Prostate gland (tissue), 2 donors: ENCODE data around the gene COX5A. TPM values are rescaled to one million over a fixed set of nuclear protein-coding genes. Genes with fewer than 3 reads are reported as not detected.

Experiments used
- DNase-seq: peaks from one replicate; pipeline ENCODE4 v3.0.0-alpha.2; 2019; ENCODE audit warnings: low spot score
- H3K27ac ChIP-seq, 2 donors: fragments of 200-600 bp; sonication (generic); 2 replicates each; pipeline ENCODE4 v1.5.1; 2017 to 2019
- H3K27me3 ChIP-seq: fragments of 200-600 bp; sonication (generic); replicated peaks from 2 replicates; pipeline ENCODE4 v1.5.1; 2019; ENCODE audit not compliant: insufficient read depth
- H3K36me3 ChIP-seq, 2 donors: fragments of 200-600 bp; sonication (generic); 1 replicate in 1 of 2; 2 replicates in 1 of 2; pipeline versions ENCODE4 v1.5.1 to v1.8.1; 2017 to 2019
- H3K4me1 ChIP-seq: fragments of 200-600 bp; sonication (generic); replicated peaks from 2 replicates; pipeline ENCODE4 v1.5.1; 2019
- H3K4me3 ChIP-seq, 2 donors: fragments of 200-600 bp; sonication (generic); 2 replicates each; pipeline ENCODE4 v1.5.1; 2017 to 2019
- H3K9me3 ChIP-seq: fragments of 200-600 bp; sonication (generic); 2 replicates; pipeline ENCODE4 v1.5.1; 2017
- POLR2A ChIP-seq: fragments of 450-650 bp; IDR thresholded peaks from one replicate; pipeline ENCODE4 v1.6.1; 2016; ENCODE audit warnings: antibody characterized with exemption, mild to moderate bottlenecking
- POLR2AphosphoS5 ChIP-seq: sonication (generic); formaldehyde crosslinking; IDR thresholded peaks from one replicate; pipeline ENCODE4 v1.6.1; 2017; ENCODE audit warnings: antibody characterized with exemption
- WGBS: methylation state at CpG from one replicate; pipeline ENCODE4 v1.1.5; 2018; 5-methylcytosine and 5-hydroxymethylcytosine counted together
- intact Hi-C: fragments of 100-400 bp; cut with DNase I; formaldehyde crosslinking; loops from one replicate; pipeline ENCODE4 v1.14.2; 2022
- total RNA-seq, 2 donors: library from RNA; depleted of rRNA; stranded (reverse); fragments of >200 nt; gene quantifications; one replicate each; pipeline ENCODE4 v1.1.0, GENCODE V29; 2016
- TF ChIP-seq, protein P1 (sequence below), 4 experiments: fragments of 200-600 bp in 2 of 4; fragments of 450-650 bp in 2 of 4; sonication (generic) in 2 of 4; IDR thresholded peaks; 1 replicate in 3 of 4; 2 replicates in 1 of 4; pipeline ENCODE4 v1.5.1; 2016 to 2019; ENCODE audit warnings: antibody characterized with exemption in 4 of 4, mild to moderate bottlenecking in 2 of 4, moderate library complexity in 2 of 4

The COX5A gene
- total RNA-seq, 2 donors from 2014 or later = 93.3 to 171 TPM

DNA sequence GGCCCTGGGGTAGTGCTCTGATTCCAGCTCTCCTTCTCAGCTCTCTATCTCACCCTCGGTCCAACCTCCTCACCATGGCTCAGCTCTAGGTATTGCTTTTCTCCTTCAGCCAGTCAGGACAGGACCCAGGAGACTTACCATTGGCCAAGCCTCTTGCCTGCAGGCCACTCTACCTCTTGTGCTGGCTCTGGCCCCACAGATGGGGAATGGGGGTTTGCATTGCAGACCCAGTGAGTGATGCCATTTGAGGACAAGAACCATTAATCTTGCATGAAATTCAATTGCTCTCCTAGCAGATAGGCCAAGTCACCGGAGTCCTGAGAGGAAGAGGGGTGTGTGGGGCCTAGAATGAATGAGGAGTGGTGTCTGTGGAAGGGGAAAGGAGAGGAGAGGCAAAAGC, 24.8 kb upstream of the COX5A start:
- Histone ChIP-seq H3K4me1 (peaks cover 4% of the 10 kb centered on the region), H3K9me3 (no peaks in the 10 kb centered on the region), H3K27ac (no peak overlapping the region), H3K27me3 (no peaks in the 10 kb centered on the region), H3K36me3 (no peaks in the 10 kb centered on the region), H3K4me3 (no peak overlapping the region)
- TF ChIP-seq POLR2AphosphoS5 (no peak), POLR2A (no peak)
- TF ChIP-seq, protein P1, sequence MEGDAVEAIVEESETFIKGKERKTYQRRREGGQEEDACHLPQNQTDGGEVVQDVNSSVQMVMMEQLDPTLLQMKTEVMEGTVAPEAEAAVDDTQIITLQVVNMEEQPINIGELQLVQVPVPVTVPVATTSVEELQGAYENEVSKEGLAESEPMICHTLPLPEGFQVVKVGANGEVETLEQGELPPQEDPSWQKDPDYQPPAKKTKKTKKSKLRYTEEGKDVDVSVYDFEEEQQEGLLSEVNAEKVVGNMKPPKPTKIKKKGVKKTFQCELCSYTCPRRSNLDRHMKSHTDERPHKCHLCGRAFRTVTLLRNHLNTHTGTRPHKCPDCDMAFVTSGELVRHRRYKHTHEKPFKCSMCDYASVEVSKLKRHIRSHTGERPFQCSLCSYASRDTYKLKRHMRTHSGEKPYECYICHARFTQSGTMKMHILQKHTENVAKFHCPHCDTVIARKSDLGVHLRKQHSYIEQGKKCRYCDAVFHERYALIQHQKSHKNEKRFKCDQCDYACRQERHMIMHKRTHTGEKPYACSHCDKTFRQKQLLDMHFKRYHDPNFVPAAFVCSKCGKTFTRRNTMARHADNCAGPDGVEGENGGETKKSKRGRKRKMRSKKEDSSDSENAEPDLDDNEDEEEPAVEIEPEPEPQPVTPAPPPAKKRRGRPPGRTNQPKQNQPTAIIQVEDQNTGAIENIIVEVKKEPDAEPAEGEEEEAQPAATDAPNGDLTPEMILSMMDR (IDR thresholded peaks at IDR 0.05) = no peak
- DNase-seq = no peak
- intact Hi-C loops = no loop called here
- WGBS = 36% methylated on average over 2 of the region's 2 CpGs

DNA sequence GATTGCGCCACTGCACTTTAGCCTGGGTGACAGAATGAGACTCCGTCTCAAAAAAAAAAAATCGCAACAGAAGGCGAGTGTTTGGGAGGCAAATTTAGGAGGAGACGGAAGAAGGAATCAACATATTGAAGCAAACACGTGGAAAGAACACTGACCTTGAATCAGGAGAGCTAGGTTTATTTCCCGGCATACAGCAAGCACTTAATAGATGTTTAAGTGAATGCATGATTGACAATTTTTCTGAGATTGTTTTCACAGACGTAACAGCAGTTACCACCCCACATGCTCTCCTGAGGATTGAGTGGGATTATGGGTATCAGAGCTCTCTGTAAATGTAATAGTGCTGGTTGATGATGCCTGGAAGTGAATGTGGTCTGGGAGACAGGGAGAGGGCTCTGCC, 24.3 kb upstream of the COX5A start:
- DNase-seq = no peak
- Histone ChIP-seq H3K4me3 (no peak overlapping the region), H3K4me1 (peaks cover 8% of the 10 kb centered on the region), H3K9me3 (no peaks in the 10 kb centered on the region), H3K36me3 (no peaks in the 10 kb centered on the region), H3K27ac (no peak overlapping the region), H3K27me3 (no peaks in the 10 kb centered on the region)
- WGBS = 82% methylated on average over 8 of the region's 8 CpGs
- intact Hi-C loops = no loop called here
- TF ChIP-seq POLR2AphosphoS5 = no peak
- no peak for TF ChIP-seq POLR2A
- TF ChIP-seq, protein P1 (IDR thresholded peaks at IDR 0.05) = no peak

DNA sequence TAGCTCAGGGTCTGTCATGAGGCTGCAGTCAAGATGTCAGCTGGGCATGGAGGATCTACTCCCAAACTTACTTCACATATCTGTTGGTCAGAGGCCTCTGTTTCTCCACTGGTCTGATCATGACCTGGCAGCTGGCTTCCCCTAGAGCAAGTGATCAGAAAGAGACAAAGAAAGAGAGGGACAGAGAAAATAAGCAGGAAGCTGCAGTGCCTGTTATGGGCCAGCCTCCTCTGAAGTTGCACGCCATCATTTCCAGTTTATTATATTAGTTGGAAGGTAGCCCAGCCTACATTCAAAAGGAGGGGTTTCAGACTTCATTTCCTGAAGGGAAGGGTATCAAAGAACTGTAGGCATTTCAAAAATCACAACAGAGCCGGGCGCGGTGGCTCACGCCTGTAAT, 23.7 kb upstream of the COX5A start:
- TF ChIP-seq, protein P1 (IDR thresholded peaks at IDR 0.05) = no peak
- TF ChIP-seq POLR2AphosphoS5 (no peak), POLR2A (no peak)
- intact Hi-C loops = no loop called here
- no peak overlapping the region for H3K27ac ChIP-seq
- DNase-seq = no peak
- 56% methylated on average over 5 of the region's 5 CpGs for WGBS
- H3K36me3 ChIP-seq = no peaks in the 10 kb centered on the region
- H3K9me3 ChIP-seq = no peaks in the 10 kb centered on the region
- H3K4me1 ChIP-seq = peaks cover 9% of the 10 kb centered on the region
- no peaks in the 10 kb centered on the region for H3K27me3 ChIP-seq
- no peak overlapping the region for H3K4me3 ChIP-seq

DNA sequence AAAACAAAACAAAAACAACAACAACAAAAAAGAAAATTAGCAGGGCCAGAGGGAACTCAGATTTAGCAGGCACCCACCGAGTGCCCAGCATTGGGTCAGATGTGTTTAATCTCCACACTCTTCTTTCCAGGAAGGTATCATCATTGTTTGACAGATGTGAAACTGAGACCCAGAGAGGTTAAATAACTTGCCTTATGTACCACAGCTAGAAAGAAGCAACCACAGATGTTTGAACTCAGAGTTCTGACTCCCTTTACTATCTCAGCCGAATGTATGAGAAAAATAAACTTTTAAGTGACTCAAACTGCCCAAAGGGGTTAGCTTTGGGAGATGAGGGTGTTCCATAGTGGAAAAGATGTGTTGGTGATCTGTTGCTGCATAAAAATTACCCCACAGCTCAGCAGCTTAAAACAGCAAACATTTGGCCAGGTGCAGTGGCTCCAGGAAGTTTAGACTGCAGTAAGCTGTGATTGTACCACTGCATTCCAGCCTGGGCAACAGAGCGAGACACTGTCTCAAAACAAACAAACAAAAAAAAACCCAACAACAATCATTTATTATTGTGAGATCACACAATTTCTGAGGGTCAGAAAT, 23.2 kb upstream of the COX5A start:
- TF ChIP-seq POLR2A = no peak
- TF ChIP-seq, protein P1 (IDR thresholded peaks at IDR 0.05) = no peak
- no peak for TF ChIP-seq POLR2AphosphoS5
- 51% methylated on average over 3 of the region's 3 CpGs for WGBS
- no peaks in the 10 kb centered on the region for H3K9me3 ChIP-seq
- H3K4me1 ChIP-seq = peaks cover 9% of the 10 kb centered on the region
- H3K4me3 ChIP-seq = no peak overlapping the region
- H3K36me3 ChIP-seq = no peaks in the 10 kb centered on the region
- H3K27ac ChIP-seq = no peak overlapping the region
- intact Hi-C loops = no loop called here
- H3K27me3 ChIP-seq = no peaks in the 10 kb centered on the region
- DNase-seq = no peak

DNA sequence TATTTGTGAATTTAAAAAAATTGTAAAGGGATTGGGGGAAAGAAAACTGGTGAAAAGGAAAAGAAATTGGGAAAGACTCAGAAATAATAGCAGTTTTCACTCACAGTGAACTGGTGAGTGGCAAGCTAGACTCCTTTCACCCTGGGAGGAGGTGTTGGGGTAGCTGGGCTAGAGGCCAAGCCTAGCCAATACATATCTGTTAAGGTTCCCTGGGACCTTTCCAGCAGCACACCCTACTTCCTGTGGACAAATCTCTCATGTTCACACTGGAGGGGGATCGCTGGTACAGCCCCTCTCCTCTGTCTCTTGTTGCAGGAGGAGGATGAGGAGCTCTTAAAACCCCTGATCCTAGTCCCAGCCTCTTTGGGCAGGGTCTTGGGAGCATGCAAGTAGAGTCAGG, 22.4 kb upstream of the COX5A start:
- peaks cover 9% of the 10 kb centered on the region for H3K4me1 ChIP-seq
- H3K27me3 ChIP-seq = no peaks in the 10 kb centered on the region
- no peak overlapping the region for H3K27ac ChIP-seq
- no peaks in the 10 kb centered on the region for H3K9me3 ChIP-seq
- WGBS = 64% methylated on average over 1 of the region's 1 CpG
- no peak overlapping the region for H3K4me3 ChIP-seq
- TF ChIP-seq POLR2A (no peak), POLR2AphosphoS5 (no peak)
- TF ChIP-seq, protein P1 (IDR thresholded peaks at IDR 0.05) = no peak
- no peak for DNase-seq
- H3K36me3 ChIP-seq = no peaks in the 10 kb centered on the region
- intact Hi-C loops = no loop called here
